Measurements from ENCODE around the gene MPEG1.

DNA sequence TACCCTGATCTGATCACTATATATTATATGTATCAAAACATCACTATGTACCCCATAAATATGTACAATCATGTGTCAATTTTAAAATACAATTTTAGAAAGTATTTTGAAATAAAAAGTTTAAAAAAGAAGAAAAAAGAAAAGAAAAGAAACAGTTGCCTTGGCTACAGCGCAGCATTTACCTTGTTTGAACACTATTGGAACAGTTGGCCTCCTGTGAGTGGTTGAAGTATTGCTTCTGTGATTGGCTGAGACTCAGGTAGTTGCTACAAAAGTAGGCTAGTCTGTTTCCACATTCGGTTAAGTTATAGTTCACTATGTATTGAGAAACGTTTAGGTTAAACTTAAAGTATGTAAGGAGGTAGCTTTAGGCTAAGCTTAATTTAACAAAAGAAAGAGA lies 48.7 kb downstream of the MPEG1 start:
- TF ChIP-seq HNRNPL (IDR thresholded peaks at IDR 0.05; ENCODE audit: low read depth, low read length) (no peak), NCOA4 (IDR thresholded peaks at IDR 0.05; ENCODE audit: partially characterized antibody) (no peak), ZC3H4 (CRISPR knock-in tag; IDR thresholded peaks at IDR 0.05; ENCODE audit: borderline replicate concordance) (no peak), ZNF431 (CRISPR knock-in tag; IDR thresholded peaks at IDR 0.05) (no peak), CREB1 (IDR thresholded peaks at IDR 0.05) (no peak), CREB1 (CRISPR knock-in tag; IDR thresholded peaks at IDR 0.05) (no peak), CHCHD3 (CRISPR knock-in tag; IDR thresholded peaks at IDR 0.05) (no peak), SMARCB1 (IDR thresholded peaks at IDR 0.05; ENCODE audit: insufficient read length, low read depth) (no peak), MEF2A (IDR thresholded peaks at IDR 0.05; ENCODE audit: control insufficient read depth, low read depth, low read length) (no peak)
- TF ChIP-seq, protein P1, sequence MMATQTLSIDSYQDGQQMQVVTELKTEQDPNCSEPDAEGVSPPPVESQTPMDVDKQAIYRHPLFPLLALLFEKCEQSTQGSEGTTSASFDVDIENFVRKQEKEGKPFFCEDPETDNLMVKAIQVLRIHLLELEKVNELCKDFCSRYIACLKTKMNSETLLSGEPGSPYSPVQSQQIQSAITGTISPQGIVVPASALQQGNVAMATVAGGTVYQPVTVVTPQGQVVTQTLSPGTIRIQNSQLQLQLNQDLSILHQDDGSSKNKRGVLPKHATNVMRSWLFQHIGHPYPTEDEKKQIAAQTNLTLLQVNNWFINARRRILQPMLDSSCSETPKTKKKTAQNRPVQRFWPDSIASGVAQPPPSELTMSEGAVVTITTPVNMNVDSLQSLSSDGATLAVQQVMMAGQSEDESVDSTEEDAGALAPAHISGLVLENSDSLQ (IDR thresholded peaks at IDR 0.05), result no peak
- TF ChIP-seq, protein P2, sequence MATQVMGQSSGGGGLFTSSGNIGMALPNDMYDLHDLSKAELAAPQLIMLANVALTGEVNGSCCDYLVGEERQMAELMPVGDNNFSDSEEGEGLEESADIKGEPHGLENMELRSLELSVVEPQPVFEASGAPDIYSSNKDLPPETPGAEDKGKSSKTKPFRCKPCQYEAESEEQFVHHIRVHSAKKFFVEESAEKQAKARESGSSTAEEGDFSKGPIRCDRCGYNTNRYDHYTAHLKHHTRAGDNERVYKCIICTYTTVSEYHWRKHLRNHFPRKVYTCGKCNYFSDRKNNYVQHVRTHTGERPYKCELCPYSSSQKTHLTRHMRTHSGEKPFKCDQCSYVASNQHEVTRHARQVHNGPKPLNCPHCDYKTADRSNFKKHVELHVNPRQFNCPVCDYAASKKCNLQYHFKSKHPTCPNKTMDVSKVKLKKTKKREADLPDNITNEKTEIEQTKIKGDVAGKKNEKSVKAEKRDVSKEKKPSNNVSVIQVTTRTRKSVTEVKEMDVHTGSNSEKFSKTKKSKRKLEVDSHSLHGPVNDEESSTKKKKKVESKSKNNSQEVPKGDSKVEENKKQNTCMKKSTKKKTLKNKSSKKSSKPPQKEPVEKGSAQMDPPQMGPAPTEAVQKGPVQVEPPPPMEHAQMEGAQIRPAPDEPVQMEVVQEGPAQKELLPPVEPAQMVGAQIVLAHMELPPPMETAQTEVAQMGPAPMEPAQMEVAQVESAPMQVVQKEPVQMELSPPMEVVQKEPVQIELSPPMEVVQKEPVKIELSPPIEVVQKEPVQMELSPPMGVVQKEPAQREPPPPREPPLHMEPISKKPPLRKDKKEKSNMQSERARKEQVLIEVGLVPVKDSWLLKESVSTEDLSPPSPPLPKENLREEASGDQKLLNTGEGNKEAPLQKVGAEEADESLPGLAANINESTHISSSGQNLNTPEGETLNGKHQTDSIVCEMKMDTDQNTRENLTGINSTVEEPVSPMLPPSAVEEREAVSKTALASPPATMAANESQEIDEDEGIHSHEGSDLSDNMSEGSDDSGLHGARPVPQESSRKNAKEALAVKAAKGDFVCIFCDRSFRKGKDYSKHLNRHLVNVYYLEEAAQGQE (IDR thresholded peaks at IDR 0.05; ENCODE audit: borderline replicate concordance), result no peak
- TF ChIP-seq, protein P2 (CRISPR knock-in tag; IDR thresholded peaks at IDR 0.05; ENCODE audit: low read depth), result no peak
- TF ChIP-seq, protein P3, sequence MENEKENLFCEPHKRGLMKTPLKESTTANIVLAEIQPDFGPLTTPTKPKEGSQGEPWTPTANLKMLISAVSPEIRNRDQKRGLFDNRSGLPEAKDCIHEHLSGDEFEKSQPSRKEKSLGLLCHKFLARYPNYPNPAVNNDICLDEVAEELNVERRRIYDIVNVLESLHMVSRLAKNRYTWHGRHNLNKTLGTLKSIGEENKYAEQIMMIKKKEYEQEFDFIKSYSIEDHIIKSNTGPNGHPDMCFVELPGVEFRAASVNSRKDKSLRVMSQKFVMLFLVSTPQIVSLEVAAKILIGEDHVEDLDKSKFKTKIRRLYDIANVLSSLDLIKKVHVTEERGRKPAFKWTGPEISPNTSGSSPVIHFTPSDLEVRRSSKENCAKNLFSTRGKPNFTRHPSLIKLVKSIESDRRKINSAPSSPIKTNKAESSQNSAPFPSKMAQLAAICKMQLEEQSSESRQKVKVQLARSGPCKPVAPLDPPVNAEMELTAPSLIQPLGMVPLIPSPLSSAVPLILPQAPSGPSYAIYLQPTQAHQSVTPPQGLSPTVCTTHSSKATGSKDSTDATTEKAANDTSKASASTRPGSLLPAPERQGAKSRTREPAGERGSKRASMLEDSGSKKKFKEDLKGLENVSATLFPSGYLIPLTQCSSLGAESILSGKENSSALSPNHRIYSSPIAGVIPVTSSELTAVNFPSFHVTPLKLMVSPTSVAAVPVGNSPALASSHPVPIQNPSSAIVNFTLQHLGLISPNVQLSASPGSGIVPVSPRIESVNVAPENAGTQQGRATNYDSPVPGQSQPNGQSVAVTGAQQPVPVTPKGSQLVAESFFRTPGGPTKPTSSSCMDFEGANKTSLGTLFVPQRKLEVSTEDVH (IDR thresholded peaks at IDR 0.05; ENCODE audit: low read depth, partially characterized antibody), result no peak
- TF ChIP-seq, protein P4, sequence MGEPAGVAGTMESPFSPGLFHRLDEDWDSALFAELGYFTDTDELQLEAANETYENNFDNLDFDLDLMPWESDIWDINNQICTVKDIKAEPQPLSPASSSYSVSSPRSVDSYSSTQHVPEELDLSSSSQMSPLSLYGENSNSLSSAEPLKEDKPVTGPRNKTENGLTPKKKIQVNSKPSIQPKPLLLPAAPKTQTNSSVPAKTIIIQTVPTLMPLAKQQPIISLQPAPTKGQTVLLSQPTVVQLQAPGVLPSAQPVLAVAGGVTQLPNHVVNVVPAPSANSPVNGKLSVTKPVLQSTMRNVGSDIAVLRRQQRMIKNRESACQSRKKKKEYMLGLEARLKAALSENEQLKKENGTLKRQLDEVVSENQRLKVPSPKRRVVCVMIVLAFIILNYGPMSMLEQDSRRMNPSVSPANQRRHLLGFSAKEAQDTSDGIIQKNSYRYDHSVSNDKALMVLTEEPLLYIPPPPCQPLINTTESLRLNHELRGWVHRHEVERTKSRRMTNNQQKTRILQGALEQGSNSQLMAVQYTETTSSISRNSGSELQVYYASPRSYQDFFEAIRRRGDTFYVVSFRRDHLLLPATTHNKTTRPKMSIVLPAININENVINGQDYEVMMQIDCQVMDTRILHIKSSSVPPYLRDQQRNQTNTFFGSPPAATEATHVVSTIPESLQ (CRISPR knock-in tag; IDR thresholded peaks at IDR 0.05), result no peak
